GM12878 (cell line): ENCODE results near the gene GANC. TPM values are rescaled to one million over a fixed set of nuclear protein-coding genes. Genes with fewer than 3 reads are reported as not detected.

Experiments
- ATAC-seq: fragments of 200-7000 bp; cut with Tn5 transposase; 3 replicates; pipeline ENCODE4 v1.9.1; 2020; ENCODE audit warnings: mild to moderate bottlenecking, moderate library complexity
- BruUV-seq: library from RNA; stranded (reverse); fragments of 400-500 nt; replicated peaks from 2 replicates; lab custom pipeline; 2021; lab: Mats Ljungman, UMichigan
- CTCF ChIA-PET: fragments of 300-600 bp; sonication (Branson Sonifier 250); formaldehyde crosslinking; extraction: SDS; loops from one replicate; lab custom pipeline; 2021; ENCODE audit warnings: inconsistent platforms; lab: Yijun Ruan, JAX
- POLR2A ChIA-PET: fragments of 350-600 bp; formaldehyde crosslinking; extraction: SDS; loops from one replicate; lab custom pipeline; 2021; ENCODE audit warnings: inconsistent platforms; lab: Charles Lee
- RAD21 ChIA-PET: fragments of 300-600 bp; sonication (Branson Sonifier 250); formaldehyde crosslinking; loops from one replicate; lab custom pipeline; 2023; ENCODE audit warnings: antibody characterized with exemption; ENCODE audit not compliant: unreplicated experiment; lab: Charles Lee
- SMC1A ChIA-PET: fragments of 300-600 bp; sonication (Branson Sonifier 250); formaldehyde crosslinking; loops from one replicate; lab custom pipeline; 2023; ENCODE audit not compliant: unreplicated experiment, uncharacterized antibody; lab: Charles Lee
- DNase-seq: peaks from one replicate; pipeline ENCODE4 v3.0.0-alpha.2; 2011; ENCODE audit warnings: low read depth, low spot score
- FAIRE-seq: peaks from 3 replicates; lab custom pipeline; 2011; peaks lifted over from hg19 to GRCh38; lab: Jason Lieb, UNC
- H2AFZ ChIP-seq: 2 replicates; pipeline ENCODE4 v1.6.0; 2011; ENCODE audit warnings: low read depth, low read length, control low read depth; ENCODE audit not compliant: control insufficient read depth
- H3K27ac ChIP-seq: 2 replicates; pipeline ENCODE4 v1.5.1; 2011; ENCODE audit warnings: control low read depth; ENCODE audit not compliant: control insufficient read depth, insufficient read depth
- H3K27me3 ChIP-seq, 2 experiments: replicated peaks in 1 of 2; 2 replicates each; pipeline versions ENCODE4 v1.6.0 to v1.6.1; 2011; ENCODE audit warnings: low read length in 1 of 2; ENCODE audit not compliant: control insufficient read depth in 2 of 2, insufficient read depth in 2 of 2
- H3K36me3 ChIP-seq, 2 experiments: 2 replicates each; pipeline ENCODE4 v1.5.1; 2011; ENCODE audit warnings: low read length in 1 of 2; ENCODE audit not compliant: control insufficient read depth in 2 of 2, insufficient read depth in 2 of 2
- H3K4me1 ChIP-seq: 2 replicates; pipeline ENCODE4 v1.6.1; 2011; ENCODE audit warnings: mild to moderate bottlenecking, low read length, moderate library complexity, mixed read lengths; ENCODE audit not compliant: control insufficient read depth, insufficient read depth
- H3K4me2 ChIP-seq: 2 replicates; pipeline ENCODE4 v1.6.0; 2011; ENCODE audit warnings: control low read depth; ENCODE audit not compliant: control insufficient read depth, insufficient read depth
- H3K4me3 ChIP-seq: fragments of 200-600 bp; sonication (generic); 2 replicates; pipeline ENCODE4 v1.5.1; 2016
- H3K79me2 ChIP-seq: 2 replicates; pipeline ENCODE4 v1.6.0; 2011; ENCODE audit warnings: low read length; ENCODE audit not compliant: control insufficient read depth, insufficient read depth
- H3K9ac ChIP-seq: 2 replicates; pipeline ENCODE4 v1.8.0; 2011; ENCODE audit warnings: low read length, control low read depth, mixed read lengths; ENCODE audit not compliant: control insufficient read depth, insufficient read depth
- H3K9me3 ChIP-seq: replicated peaks from 3 replicates; pipeline ENCODE4 v1.5.1; 2011; ENCODE audit warnings: mild to moderate bottlenecking, low read length; ENCODE audit not compliant: control insufficient read depth, insufficient read depth
- H4K20me1 ChIP-seq: 2 replicates; pipeline ENCODE4 v1.6.0; 2011; ENCODE audit not compliant: control insufficient read depth, insufficient read depth
- ASH2L ChIP-seq: fragments of 300-600, 200-600 bp; sonication (generic); IDR thresholded peaks from 2 replicates; pipeline ENCODE4 v1.6.1; 2017; ENCODE audit warnings: low read depth, mild to moderate bottlenecking, borderline replicate concordance
- CUX1 ChIP-seq: IDR thresholded peaks from 2 replicates; pipeline ENCODE4 v1.6.1; 2012; ENCODE audit warnings: improper control_type of control experiment, low read depth, low read length; ENCODE audit not compliant: insufficient replicate concordance
- MEF2B ChIP-seq: fragments of 450-650 bp; IDR thresholded peaks from 2 replicates; pipeline ENCODE4 v1.6.1; 2018; ENCODE audit warnings: mild to moderate bottlenecking, moderate library complexity; ENCODE audit not compliant: partially characterized antibody, poor library complexity, severe bottlenecking
- MYB ChIP-seq: fragments of 150-350 bp; IDR thresholded peaks from 2 replicates; pipeline ENCODE4 v1.6.1; 2014; ENCODE audit warnings: mild to moderate bottlenecking, low read depth, low read length, borderline replicate concordance
- RELB ChIP-seq: fragments of 450-650 bp; IDR thresholded peaks from 2 replicates; pipeline ENCODE4 v1.6.1; 2017; ENCODE audit warnings: low read depth, mild to moderate bottlenecking, moderate library complexity
- SMARCA5 ChIP-seq: fragments of 450-650 bp; IDR thresholded peaks from 2 replicates; pipeline ENCODE4 v1.6.1; 2017; ENCODE audit warnings: mild to moderate bottlenecking
- STAT3 ChIP-seq: IDR thresholded peaks from 2 replicates; pipeline ENCODE4 v1.6.1; 2011; ENCODE audit warnings: low read depth, low read length, improper control_type of control experiment
- TBL1XR1 ChIP-seq: IDR thresholded peaks from 2 replicates; pipeline ENCODE4 v1.6.1; 2012; ENCODE audit warnings: low read depth, low read length, improper control_type of control experiment
- TCF7 ChIP-seq: IDR thresholded peaks from 2 replicates; pipeline ENCODE4 v1.6.1; 2014; ENCODE audit warnings: antibody characterized with exemption, borderline replicate concordance
- YBX1 ChIP-seq: fragments of 450-650 bp; IDR thresholded peaks from 2 replicates; pipeline ENCODE4 v1.6.1; 2016; ENCODE audit warnings: antibody characterized with exemption
- ZBED1 ChIP-seq: IDR thresholded peaks from 2 replicates; pipeline ENCODE4 v1.6.1; 2016; ENCODE audit warnings: borderline replicate concordance
- WGBS: methylation state at CpG from one replicate; pipeline ENCODE4 v1.1.6; 2016; ENCODE audit warnings: low lambda C conversion rate; ENCODE audit not compliant: insufficient replicate concordance, insufficient coverage; ENCODE audit errors: missing lambda C conversion rate; 5-methylcytosine and 5-hydroxymethylcytosine counted together
- in situ Hi-C: fragments of 300-500 bp; cut with MboI; formaldehyde crosslinking; loops from 9 replicates; pipeline ENCODE4 v1.14.3; 2018; ENCODE audit warnings: mixed read lengths
- intact Hi-C: fragments of 100-400 bp; cut with micrococcal nuclease; formaldehyde crosslinking; loops from one replicate; pipeline ENCODE4 v1.14.2; 2022; ENCODE audit not compliant: unreplicated experiment
- polyA plus RNA-seq, 11 experiments: library from polyadenylated mRNA; depleted of rRNA in 4 of 11; unstranded in 6 of 11; stranded (reverse) in 5 of 11; fragments of >200 nt; fragmentation: Nextera tagmentation in 4 of 11; fragmentation: Illumina TruSeq in 1 of 11; extraction: Ambion mirVana in 4 of 11; extraction: Trizol in 1 of 11; gene quantifications; 1 replicate in 1 of 11; 2 replicates in 10 of 11; pipeline versions ENCODE4 v1.2.1 to v1.2.3, GENCODE V29; 2011 to 2016; ENCODE audit warnings: inconsistent platforms in 2 of 11, missing spikeins in 2 of 11, low read depth in 1 of 11
- total RNA-seq, 4 experiments: library from RNA; depleted of rRNA in 3 of 4; stranded (reverse); fragments of >200 nt in 3 of 4; fragmentation: Illumina TruSeq in 1 of 4; extraction: Trizol in 1 of 4; gene quantifications; 2 replicates each; pipeline versions ENCODE4 v1.2.1 to v1.2.3, GENCODE V29; 2013 to 2021

The GANC gene
- total and polyA plus RNA-seq, 10 of the 15 experiments (the other 5 are each of a cell fraction or from before 2014, with no cell fraction given) = 11.3 to 35.3 (median 23.0) TPM

- H3K4me1 ChIP-seq = no peaks in the 10 kb centered on the region
- no peaks in the 10 kb centered on the region for H3K27me3 ChIP-seq
- SMC1A ChIA-PET = no interaction called here
- intact Hi-C loops = no loop called here
- no peak for FAIRE-seq
- H3K9ac ChIP-seq = no peak overlapping the region
- no peak overlapping the region for H3K27ac ChIP-seq
- CTCF ChIA-PET = no interaction called here
- WGBS = 97% methylated on average over 5 of the region's 6 CpGs
- TF ChIP-seq MYB (no peak), YBX1 (no peak), ASH2L (no peak), CUX1 (no peak), STAT3 (no peak), RELB (no peak), SMARCA5 (no peak), TCF7 (no peak), MEF2B (no peak), TBL1XR1 (no peak), ZBED1 (no peak)
- TF ChIP-seq, all 136 proteins: peak for 0
- Histone ChIP-seq H4K20me1 (no peaks in the 10 kb centered on the region), H2AFZ (no peak overlapping the region), H3K4me2 (no peak overlapping the region), H3K79me2 (no peaks in the 10 kb centered on the region), H3K4me3 (no peak overlapping the region), H3K36me3 (peaks cover 0 to 3% of the 10 kb centered on the region in 2 experiments; a peak in 2 of 4 replicates), H3K9me3 (no peaks in the 10 kb centered on the region)
- ChIA-PET RAD21 (no interaction called here), POLR2A (interaction anchor here (0.5 kb wide), 1 partner anchor 429 kb away, joined by 6 read pairs; no protein-coding TSS in a partner anchor)
- no TSS peak for BruUV-seq
- DNase-seq (no peak), ATAC-seq (no peak)
- in situ Hi-C loops = no loop called here
These were observed 82.3 kb downstream of the GANC start for GRCh38 chr15:42355291-42355690.
